Activated CD8-positive, alpha-beta T cell treated with anti-CD3 and anti-CD28 coated beads for 36 hours (primary cell): ENCODE data around the gene LEO1. TPM values are rescaled to one million over a fixed set of nuclear protein-coding genes. Genes with fewer than 3 reads are reported as not detected.

Source experiments
- ATAC-seq: fragments of 200-7000 bp; cut with Tn5 transposase; one replicate; pipeline ENCODE4 v1.10.0; 2021; ENCODE audit warnings: mild to moderate bottlenecking, moderate library complexity
- CTCF ChIA-PET: fragments of 350-600 bp; sonication (Branson Sonifier 250); formaldehyde crosslinking; loops from one replicate; lab custom pipeline; 2021; ENCODE audit warnings: antibody characterized with exemption; lab: Charles Lee
- POLR2A ChIA-PET: fragments of 350-600 bp; sonication (Branson Sonifier 250); formaldehyde crosslinking; loops from one replicate; lab custom pipeline; 2021; ENCODE audit warnings: antibody characterized with exemption; lab: Charles Lee
- DNase-seq: peaks from one replicate; pipeline ENCODE4 v3.0.0-alpha.2; 2020
- H3K27ac Mint-ChIP-seq: one replicate; pipeline ENCODE4 v1.8.0; 2021; ENCODE audit warnings: mild to moderate bottlenecking, mixed read lengths
- H3K27me3 Mint-ChIP-seq: one replicate; pipeline ENCODE4 v1.8.0; 2021; ENCODE audit warnings: mixed read lengths
- H3K36me3 Mint-ChIP-seq: one replicate; pipeline ENCODE4 v1.8.0; 2021; ENCODE audit warnings: low read depth, mixed read lengths
- H3K4me1 Mint-ChIP-seq: one replicate; pipeline ENCODE4 v1.8.0; 2021; ENCODE audit warnings: low read depth, mixed read lengths
- H3K4me3 Mint-ChIP-seq: one replicate; pipeline ENCODE4 v1.8.0; 2021; ENCODE audit warnings: mild to moderate bottlenecking, moderate library complexity, mixed read lengths
- H3K9me3 Mint-ChIP-seq: one replicate; pipeline ENCODE4 v1.8.0; 2021; ENCODE audit warnings: mixed read lengths
- intact Hi-C: fragments of 100-400 bp; cut with micrococcal nuclease; formaldehyde crosslinking; loops from one replicate; pipeline ENCODE4 v1.10.0; 2022
- total RNA-seq, 2 experiments: library from RNA; stranded (reverse); gene quantifications; one replicate each; pipeline ENCODE4 v1.2.3, GENCODE V29; 2021
- TF ChIP-seq, protein P1 (sequence below): fragments of 200-600 bp; IDR thresholded peaks from one replicate; pipeline ENCODE4 v1.8.0; 2022; ENCODE audit warnings: antibody characterized with exemption, mild to moderate bottlenecking

LEO1 gene
- total RNA-seq, 2 experiments from 2014 or later = 28.9 to 31.1 TPM

GRCh38 chr15:52008359-52008697, 36.8 kb upstream of the LEO1 start:
- H3K4me1 Mint-ChIP-seq = peaks cover 67% of the 10 kb centered on the region
- TF ChIP-seq, protein P1, sequence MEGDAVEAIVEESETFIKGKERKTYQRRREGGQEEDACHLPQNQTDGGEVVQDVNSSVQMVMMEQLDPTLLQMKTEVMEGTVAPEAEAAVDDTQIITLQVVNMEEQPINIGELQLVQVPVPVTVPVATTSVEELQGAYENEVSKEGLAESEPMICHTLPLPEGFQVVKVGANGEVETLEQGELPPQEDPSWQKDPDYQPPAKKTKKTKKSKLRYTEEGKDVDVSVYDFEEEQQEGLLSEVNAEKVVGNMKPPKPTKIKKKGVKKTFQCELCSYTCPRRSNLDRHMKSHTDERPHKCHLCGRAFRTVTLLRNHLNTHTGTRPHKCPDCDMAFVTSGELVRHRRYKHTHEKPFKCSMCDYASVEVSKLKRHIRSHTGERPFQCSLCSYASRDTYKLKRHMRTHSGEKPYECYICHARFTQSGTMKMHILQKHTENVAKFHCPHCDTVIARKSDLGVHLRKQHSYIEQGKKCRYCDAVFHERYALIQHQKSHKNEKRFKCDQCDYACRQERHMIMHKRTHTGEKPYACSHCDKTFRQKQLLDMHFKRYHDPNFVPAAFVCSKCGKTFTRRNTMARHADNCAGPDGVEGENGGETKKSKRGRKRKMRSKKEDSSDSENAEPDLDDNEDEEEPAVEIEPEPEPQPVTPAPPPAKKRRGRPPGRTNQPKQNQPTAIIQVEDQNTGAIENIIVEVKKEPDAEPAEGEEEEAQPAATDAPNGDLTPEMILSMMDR = no peak
- ChIA-PET CTCF (interaction anchor here (1.8 kb wide), 1 partner anchor 20 kb away, joined by 4 read pairs; no protein-coding TSS in a partner anchor), POLR2A (interaction anchor here (0.5 to 1.2 kb wide), 3 partner anchors 12 to 41 kb away, joined by 3 to 5 read pairs (median 3); no protein-coding TSS in a partner anchor)
- no peaks in the 10 kb centered on the region for H3K9me3 Mint-ChIP-seq
- H3K36me3 Mint-ChIP-seq = no peaks in the 10 kb centered on the region
- ATAC-seq (no peak), DNase-seq (no peak)
- H3K27me3 Mint-ChIP-seq = no peaks in the 10 kb centered on the region
- intact Hi-C loops = no loop called here
- H3K4me3 Mint-ChIP-seq = no peak overlapping the region
- peak overlapping the region; percentile 64 for H3K27ac Mint-ChIP-seq

DNA sequence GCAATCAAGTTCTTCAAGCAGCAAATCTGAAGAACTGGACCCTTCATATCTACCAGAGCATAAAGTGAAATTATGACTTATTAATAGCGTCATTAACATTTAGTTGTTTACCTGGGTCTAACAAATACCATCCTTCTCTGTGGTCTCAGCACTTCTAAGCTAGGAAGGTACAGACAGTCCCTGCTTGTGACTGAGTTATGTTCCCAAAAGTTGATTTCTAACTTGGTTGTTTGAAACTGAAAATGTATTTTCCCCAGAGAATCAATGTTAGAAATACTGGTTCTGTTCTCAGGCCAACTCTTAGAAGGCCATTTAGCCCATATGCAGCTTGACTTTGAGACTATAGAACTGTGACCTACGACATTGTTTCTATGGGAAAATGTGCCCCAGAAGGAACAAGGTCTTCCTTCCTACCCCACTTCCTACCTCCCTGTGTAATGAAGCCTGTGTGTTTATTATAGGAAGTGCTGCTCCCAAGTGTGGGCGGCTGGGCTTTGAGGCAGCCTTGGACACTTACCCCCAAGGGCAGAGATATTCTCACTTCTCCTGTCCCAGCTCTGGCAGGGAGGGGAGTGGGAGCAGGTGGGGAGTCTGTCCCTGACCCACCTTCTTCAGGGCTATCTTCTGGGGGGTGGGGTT, 35.2 kb upstream of the LEO1 start:
- peak; percentile 4 for ATAC-seq
- TF ChIP-seq, protein P1 = no peak
- intact Hi-C loops = no loop called here
- Mint-ChIP-seq H3K27ac (peak overlapping the region; percentile 80), H3K27me3 (no peaks in the 10 kb centered on the region), H3K9me3 (no peaks in the 10 kb centered on the region), H3K4me1 (peaks cover 58% of the 10 kb centered on the region), H3K4me3 (no peak overlapping the region), H3K36me3 (no peaks in the 10 kb centered on the region)
- ChIA-PET POLR2A (interaction anchor here (4.7 kb wide), 1 partner anchor 13 kb away, joined by 30 read pairs; the partner anchor contains the start of gene MAPK6), CTCF (interaction anchor here (0.6 to 1.8 kb wide), 4 partner anchors 19 to 63 kb away, joined by 3 to 4 read pairs (median 4); no protein-coding TSS in a partner anchor)
- DNase-seq = no peak

DNA sequence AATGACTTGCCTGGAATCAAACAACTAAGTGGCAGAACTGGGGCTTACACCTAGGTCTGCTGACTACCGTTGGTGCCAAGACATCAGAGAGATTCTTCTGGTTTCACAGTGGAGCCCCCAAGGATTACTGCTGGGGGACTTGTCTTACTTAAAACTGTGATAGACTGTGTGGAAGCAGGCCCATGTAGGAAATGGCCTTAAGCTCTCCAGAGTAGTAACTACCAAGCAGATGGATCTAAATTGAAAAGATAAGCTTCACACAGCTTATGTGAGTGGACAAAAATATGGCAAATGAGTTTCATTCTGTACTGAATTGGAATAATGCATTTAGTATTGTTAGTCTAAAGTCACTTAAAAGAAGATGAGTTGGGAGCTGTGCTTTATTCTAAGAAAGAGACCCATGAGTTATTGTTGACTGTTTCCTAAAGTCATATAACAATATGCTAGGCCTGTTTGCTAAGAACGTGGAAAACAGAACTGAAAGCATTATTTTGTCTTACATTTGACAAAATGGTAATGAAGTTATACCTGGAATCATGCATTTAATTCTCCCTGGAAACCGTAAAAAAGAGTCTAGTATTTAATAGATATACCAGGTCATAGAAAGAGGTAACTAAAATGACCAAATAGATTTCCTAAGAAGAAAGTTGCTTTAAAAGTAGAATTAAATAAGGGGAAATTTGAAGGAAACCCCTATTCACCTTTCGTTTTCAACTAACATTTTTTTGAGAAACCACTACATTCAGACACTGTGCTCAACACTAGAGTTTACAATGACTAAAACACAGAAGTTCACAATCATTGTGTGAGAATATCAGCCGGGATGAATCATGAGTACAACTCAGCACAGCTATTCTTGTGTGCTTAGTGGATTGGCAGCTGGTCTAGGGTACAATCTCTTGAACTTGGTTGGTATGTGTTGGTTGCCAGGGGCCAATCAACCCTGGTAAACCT, 34.4 kb upstream of the LEO1 start:
- intact Hi-C loops = no loop called here
- POLR2A ChIA-PET = interaction anchor here (0.7 to 4.7 kb wide), 2 partner anchors 11 to 14 kb away, joined by 3 to 30 read pairs; partner anchors contain the start of gene MAPK6
- H3K9me3 Mint-ChIP-seq = no peaks in the 10 kb centered on the region
- peaks cover 50% of the 10 kb centered on the region for H3K4me1 Mint-ChIP-seq
- TF ChIP-seq, protein P1 = no peak
- no peaks in the 10 kb centered on the region for H3K27me3 Mint-ChIP-seq
- H3K4me3 Mint-ChIP-seq = peak overlapping the region; percentile 27
- ATAC-seq (peak; percentile 89), DNase-seq (peak; percentile 51)
- CTCF ChIA-PET = interaction anchor here (1.0 to 1.4 kb wide), 4 partner anchors 14 to 73 kb away, joined by 3 to 5 read pairs (median 4); no protein-coding TSS in a partner anchor
- no peaks in the 10 kb centered on the region for H3K36me3 Mint-ChIP-seq
- peak overlapping the region; percentile 80 for H3K27ac Mint-ChIP-seq

DNA sequence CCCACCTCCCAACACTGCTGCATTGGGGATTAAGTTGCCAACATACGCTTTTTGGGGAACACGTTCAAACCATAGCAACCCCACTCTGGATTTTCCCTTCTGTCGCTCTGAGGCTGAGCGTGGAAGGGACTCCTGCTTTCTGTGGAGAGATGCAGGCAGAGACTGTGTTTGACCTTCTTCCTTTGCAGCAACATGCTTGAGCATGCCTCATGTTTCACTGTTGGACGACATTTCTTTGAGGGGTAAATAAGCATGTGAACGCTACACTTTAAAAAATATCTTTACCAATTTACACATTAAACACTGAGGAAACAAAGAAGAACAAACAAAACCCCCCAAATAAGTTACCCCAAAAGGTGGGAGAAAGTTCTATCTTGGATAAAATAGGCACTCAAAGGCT, 33.2 kb upstream of the LEO1 start:
- Mint-ChIP-seq H3K4me1 (peaks cover 46% of the 10 kb centered on the region), H3K4me3 (no peak overlapping the region), H3K27me3 (no peaks in the 10 kb centered on the region), H3K36me3 (no peaks in the 10 kb centered on the region), H3K27ac (no peak overlapping the region), H3K9me3 (no peaks in the 10 kb centered on the region)
- DNase-seq (no peak), ATAC-seq (no peak)
- intact Hi-C loops = no loop called here
- TF ChIP-seq, protein P1 = no peak
- ChIA-PET POLR2A (interaction anchor here (4.7 kb wide), 1 partner anchor 15 kb away, joined by 30 read pairs; the partner anchor contains the start of gene MAPK6), CTCF (interaction anchor here (1.1 to 1.4 kb wide), 2 partner anchors 13 to 74 kb away, joined by 4 read pairs; no protein-coding TSS in a partner anchor)
